VCaP (cell line): Measurements from ENCODE around the gene CHD8.

Experiments used
- H3K27ac ChIP-seq: fragments of 450-650 bp; 2 replicates; pipeline ENCODE4 v1.5.1; 2017
- TF ChIP-seq, protein P1 (sequence below): fragments of 450-650 bp; conservative IDR thresholded peaks from 2 replicates; pipeline ENCODE4 v1.5.1; 2017; ENCODE audit warnings: mild to moderate bottlenecking, moderate library complexity

The CHD8 gene, protein sequence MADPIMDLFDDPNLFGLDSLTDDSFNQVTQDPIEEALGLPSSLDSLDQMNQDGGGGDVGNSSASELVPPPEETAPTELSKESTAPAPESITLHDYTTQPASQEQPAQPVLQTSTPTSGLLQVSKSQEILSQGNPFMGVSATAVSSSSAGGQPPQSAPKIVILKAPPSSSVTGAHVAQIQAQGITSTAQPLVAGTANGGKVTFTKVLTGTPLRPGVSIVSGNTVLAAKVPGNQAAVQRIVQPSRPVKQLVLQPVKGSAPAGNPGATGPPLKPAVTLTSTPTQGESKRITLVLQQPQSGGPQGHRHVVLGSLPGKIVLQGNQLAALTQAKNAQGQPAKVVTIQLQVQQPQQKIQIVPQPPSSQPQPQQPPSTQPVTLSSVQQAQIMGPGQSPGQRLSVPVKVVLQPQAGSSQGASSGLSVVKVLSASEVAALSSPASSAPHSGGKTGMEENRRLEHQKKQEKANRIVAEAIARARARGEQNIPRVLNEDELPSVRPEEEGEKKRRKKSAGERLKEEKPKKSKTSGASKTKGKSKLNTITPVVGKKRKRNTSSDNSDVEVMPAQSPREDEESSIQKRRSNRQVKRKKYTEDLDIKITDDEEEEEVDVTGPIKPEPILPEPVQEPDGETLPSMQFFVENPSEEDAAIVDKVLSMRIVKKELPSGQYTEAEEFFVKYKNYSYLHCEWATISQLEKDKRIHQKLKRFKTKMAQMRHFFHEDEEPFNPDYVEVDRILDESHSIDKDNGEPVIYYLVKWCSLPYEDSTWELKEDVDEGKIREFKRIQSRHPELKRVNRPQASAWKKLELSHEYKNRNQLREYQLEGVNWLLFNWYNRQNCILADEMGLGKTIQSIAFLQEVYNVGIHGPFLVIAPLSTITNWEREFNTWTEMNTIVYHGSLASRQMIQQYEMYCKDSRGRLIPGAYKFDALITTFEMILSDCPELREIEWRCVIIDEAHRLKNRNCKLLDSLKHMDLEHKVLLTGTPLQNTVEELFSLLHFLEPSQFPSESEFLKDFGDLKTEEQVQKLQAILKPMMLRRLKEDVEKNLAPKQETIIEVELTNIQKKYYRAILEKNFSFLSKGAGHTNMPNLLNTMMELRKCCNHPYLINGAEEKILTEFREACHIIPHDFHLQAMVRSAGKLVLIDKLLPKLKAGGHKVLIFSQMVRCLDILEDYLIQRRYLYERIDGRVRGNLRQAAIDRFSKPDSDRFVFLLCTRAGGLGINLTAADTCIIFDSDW (N-terminal part only)

DNA sequence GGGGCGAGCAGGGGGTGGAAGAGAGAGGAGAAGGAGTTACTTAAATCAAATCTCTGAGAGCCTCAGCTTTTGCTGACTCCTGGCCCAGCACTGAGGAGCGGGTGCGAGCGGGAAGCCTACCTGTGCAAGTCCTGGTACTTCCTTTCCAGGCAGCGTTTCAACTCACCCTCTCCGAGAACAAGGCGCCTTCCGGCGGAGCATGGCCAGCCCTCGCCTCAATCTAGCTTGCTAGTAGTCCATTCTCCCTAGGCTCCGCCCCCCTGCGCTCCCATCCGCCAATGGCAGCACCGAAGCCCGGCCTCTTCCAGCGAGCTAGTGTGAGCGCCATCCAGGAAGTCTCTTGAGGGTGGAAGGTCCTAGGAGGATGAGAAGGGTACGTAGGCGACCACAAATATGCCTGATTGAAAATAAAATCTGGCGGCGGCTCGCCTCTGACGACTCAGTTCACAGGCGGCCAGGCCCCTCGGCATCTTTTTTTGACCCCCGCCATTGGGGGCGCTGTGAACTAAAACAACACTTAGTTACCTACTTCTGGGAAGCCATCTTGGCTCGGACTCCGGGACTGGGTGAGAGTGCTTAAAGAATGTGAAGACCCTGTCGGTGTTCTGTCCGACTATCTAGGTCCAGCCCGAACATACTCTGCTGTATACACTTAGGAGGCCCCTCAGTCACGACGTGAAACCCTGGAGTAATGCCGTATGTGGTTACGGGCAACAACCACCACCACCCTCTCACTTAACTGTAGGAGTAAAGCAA lies at the start of gene CHD8:
Gene CHD8 (minus strand): TSS at position 212 of the 756 bp plus-strand sequence. CDS start 24,480 bp downstream, outside the sequence.
- TF ChIP-seq, protein P1, sequence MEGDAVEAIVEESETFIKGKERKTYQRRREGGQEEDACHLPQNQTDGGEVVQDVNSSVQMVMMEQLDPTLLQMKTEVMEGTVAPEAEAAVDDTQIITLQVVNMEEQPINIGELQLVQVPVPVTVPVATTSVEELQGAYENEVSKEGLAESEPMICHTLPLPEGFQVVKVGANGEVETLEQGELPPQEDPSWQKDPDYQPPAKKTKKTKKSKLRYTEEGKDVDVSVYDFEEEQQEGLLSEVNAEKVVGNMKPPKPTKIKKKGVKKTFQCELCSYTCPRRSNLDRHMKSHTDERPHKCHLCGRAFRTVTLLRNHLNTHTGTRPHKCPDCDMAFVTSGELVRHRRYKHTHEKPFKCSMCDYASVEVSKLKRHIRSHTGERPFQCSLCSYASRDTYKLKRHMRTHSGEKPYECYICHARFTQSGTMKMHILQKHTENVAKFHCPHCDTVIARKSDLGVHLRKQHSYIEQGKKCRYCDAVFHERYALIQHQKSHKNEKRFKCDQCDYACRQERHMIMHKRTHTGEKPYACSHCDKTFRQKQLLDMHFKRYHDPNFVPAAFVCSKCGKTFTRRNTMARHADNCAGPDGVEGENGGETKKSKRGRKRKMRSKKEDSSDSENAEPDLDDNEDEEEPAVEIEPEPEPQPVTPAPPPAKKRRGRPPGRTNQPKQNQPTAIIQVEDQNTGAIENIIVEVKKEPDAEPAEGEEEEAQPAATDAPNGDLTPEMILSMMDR = peak; percentile 80
- H3K27ac ChIP-seq = peak within 1 kb of the TSS; percentile 94

DNA sequence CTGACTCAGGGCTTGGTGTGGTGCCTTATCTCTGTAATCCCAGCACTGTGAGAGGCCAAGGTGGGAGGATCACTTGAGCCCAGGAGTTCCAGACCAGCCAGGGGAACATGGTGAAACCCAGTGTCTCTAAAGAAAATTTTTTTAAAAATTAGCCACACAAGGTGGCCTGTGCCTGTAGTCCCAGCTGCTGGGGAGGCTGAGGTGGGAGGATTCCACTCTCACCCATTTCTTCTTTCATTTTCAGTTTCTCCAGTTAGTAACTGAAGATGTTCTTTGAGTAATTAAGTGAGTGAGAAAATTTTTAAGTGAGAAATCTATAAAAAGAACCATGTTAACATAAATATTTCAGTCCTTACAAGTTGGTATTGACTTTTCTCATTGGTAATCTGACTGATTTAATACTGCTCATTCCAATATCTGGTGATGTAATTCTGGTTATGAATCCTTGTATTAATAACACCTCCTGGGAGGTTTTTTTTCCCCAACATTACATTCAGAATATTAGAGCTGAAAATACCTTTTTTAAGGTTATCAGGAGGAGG lies 49.2 kb upstream of the CHD8 start:
- H3K27ac ChIP-seq = no peak overlapping the region
- TF ChIP-seq, protein P1 = no peak

DNA sequence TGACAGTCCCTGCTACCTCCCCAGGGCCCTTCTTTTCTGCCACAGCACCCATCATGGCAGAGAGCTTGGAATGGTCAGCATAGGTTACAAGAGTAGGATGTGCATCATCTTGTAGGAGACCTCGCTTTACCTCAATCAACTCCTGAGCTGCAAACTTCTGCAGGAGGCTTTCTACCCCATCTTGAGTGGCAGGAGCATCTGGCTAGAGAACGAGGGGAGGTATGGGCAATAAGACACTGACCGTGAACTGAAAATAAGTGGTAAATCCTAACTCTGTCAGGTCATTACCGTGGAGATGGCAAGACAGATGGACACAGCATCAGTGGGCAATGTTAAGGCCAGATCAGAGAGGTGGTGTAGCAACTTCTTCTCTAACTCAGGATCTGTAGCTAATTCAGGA lies 47.5 kb upstream of the CHD8 start:
- TF ChIP-seq, protein P1 = no peak
- no peak overlapping the region for H3K27ac ChIP-seq

DNA sequence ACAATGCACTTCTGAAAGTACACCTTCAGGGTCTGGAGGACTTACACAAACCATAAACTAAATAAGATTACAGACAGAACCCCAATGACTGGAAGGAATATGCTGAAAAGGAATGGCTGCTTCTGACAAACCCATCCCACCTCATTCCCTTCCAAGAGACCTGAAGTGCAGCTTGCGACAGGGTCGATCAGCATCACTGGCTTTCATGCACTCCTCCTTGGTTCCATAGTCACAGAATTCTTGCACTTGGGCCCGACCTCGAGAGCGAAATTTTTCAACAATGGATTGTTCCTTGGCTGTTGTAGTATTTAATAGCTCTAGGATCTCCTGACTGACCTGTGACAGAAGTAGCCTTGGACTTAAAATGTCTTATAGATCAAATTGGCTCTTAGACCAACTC lies 45.6 kb upstream of the CHD8 start:
- H3K27ac ChIP-seq = no peak overlapping the region

DNA sequence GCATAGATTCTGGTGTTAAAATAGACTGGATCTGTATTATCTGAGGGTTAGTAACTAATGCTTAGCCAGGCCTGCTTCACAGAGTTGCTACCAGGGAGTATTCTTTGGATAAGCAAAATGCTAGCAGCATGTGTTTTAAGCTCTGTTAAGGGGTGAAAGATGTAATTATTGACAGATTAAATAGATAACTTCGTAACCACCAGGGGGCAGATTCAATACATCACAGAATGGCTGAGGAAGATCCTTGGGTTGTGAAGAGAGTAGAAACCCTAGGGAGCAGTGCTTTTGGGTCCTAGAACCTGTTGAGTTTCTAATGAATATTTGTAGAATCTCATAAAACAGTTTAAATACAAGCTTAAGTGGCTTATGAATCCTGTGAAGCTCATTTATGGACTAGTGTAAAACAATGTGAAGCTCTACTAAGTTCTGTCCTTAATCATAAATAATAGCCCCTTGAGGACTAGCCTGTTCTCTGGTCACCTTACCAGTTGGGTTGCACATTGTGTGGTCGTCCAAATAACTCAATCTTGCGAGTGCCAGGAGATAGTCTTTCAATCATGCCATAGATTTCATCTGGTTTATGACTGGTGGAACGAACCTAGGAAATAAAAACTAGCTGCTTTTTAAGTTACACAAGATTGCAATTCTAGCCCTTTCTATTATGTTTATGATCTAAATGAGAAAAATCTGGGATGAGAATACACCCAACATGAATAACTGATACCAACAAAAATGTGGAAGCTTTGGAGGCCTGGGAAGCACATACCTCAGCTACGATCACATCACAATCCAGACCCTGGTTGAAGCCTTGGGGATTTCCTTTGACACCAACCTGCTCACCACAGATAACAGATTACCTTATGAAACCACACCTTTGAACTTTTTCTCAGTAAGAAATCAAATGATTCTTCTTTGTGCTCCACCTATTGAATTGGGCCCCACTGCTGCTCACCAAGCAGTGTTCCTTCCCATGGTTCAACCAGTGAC lies 42.9 kb upstream of the CHD8 start:
- TF ChIP-seq, protein P1 = peak; percentile 72
- peak overlapping the region; percentile 27 for H3K27ac ChIP-seq

More for the DNA sequence above, 45.6 kb upstream of the CHD8 start:
- TF ChIP-seq, protein P1 = no peak

DNA sequence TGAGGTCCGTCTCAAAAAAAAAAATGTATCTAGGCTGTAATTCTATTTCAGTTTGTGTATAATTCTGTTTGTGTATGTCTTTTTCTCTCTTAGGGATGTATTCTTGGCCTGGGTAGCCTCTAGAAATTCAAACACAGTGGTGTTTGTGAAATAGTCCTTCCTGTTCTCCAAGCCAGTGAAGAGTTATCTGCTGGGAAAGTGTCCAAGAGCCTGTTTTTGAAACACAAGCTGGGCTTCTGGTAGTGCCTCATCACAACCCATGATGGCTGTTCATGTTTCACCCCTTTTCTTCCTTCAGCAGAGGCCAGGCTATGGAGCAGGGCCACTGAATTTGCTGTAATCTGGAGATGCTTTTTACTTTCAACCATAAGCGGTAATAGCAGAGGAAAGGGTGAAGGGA lies 40.5 kb upstream of the CHD8 start:
- H3K27ac ChIP-seq = peak overlapping the region; percentile 36; the same call in 1 of the 2 replicates
- TF ChIP-seq, protein P1 = no peak
